HG03045 (cell line): Measurements from ENCODE around the gene INSIG2.
"Not testable (repeated sequence)": the region's sequence is repeated elsewhere in the genome, so short reads cannot be mapped to it uniquely, and the experiment has no call there.

Experiments
- ATAC-seq: cut with Tn5 transposase; IDR thresholded peaks from one replicate; pipeline ENCODE4 v1.9.1; 2021; ENCODE audit warnings: mild to moderate bottlenecking, moderate library complexity; ENCODE audit not compliant: unreplicated experiment

INSIG2 gene

DNA sequence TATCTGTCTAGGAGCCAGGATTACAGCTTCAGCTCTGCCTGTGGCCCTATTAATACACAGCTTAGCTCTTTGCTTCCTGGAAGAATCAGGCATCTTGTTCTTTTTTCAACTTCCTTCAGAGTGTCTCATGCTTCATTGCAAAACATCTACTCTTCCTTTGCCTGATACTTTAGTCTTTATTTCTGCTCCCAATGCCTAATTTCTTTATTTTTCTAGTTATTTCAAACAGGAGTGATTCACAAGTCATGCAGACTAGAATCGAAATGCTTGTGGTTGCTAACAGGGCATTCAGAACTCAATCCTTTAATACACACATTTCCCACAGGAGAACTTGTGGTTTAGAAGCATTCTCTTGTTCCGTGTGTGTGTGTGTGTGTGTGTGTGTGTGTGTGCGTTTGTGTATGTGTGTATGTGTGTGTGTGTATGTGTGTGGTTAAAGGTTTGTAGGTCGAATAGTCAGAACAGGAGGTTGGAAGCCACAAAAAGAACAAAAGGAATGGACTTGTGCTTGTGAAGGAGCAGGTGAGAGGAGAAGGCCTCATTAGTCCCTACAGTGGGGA is 28.3 kb upstream of the INSIG2 start:
- no peak for ATAC-seq

DNA sequence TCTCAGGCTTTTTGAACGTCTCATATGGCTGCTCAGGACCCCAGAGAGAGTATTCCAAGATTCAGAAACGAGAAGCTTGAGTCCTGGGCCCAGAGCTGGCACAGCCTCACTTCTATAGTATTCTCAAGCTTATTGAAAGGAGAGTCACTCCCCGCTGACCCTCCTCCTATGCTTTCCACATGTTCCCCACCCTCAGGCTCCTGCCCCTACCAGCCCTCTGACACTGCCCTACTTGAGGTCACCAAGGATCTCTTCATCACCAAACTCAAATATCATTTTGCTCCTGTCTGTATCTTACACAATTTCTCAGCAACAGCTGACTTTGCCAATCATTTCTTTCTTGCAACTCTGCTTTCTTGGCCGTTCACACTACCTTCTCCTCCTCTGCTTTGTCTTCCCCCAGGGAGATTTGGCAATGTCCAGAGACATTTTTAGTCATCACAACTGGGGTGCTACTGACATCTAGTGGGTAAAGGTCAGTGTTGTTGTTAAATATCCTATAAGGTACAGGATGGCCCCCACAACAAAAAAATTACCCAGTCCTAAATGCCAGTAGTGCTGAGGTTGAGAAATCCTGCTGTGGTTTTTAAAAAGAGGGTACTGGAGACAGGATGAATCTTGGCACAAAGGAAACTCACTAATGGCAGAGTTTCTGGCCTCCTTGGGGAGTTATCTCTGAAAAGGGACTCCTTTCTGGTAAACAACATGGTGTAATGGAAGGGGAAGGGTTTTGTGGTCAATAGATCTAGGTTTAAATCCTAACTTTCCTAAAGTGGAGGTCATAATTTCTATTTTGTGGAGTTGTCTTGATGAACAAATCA is 26.9 kb upstream of the INSIG2 start:
- peak; percentile 76 for ATAC-seq

DNA sequence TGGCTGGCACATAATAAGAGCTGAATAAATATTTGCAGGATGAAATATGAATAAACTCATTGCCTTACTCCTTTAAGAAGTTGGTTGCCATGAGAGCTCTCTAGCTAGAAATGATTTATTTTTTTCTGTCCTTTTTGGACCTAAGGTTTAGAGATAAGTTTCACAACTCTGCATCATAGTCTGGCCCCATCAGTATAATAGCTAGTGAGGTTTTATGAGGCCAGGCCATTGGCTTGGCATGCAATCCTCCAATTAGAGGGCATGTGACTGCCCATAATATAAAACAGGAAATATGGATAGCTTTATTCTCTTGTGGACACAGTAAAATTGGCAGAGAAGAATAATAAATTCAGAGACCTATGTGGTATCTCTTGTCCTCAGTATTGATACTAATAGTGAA is 26.2 kb upstream of the INSIG2 start:
- no peak for ATAC-seq

DNA sequence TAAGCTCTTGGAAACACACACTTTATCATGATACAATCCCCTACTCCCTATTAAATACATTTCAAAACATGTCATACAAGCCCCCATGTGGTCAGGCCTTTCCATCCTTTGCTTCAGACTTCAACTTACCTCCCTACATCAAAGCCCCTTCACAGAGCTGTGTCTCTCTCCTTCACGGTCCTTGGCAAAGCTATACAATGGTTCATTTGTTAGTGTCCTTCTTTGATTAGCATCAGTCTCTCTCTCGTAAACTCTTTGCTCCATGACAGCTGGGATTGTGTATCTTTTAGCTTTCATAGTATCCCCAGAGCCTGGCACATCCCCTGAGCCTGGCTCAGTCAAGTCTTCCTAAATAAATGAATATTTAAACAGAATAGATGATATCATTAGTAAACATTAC is 25.6 kb upstream of the INSIG2 start:
- ATAC-seq: no peak

DNA sequence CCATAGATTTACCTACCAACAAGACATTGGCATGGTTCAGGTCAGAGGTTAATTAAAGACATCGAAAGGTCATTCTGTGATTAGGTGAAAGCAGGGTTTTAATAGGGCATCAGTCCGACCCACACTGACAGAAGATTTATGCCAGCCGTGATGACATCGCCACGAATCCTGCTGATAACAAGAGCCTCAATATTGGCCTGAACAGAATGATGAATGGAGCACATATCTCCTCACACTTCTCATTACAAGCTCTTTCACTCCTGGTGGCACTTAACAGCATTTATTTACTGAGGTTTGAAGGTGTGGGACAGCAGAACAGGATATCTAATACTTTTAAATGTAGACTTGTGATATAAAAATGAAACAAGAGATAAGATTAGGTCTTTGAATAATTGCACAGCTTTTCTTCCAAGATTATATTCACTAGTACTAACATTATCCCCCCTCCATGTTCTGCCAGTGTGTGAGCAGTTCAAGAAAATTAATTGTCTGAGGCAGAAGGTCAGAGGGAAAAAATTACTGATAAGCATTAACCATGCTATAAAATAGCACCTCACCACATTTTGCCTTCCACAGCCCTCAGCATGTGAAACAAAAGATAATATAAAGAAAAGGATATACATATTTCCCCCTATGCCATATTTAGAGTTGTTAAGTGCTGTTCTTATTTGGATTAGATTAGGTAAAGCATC is 23.1 kb upstream of the INSIG2 start:
- no peak for ATAC-seq

DNA sequence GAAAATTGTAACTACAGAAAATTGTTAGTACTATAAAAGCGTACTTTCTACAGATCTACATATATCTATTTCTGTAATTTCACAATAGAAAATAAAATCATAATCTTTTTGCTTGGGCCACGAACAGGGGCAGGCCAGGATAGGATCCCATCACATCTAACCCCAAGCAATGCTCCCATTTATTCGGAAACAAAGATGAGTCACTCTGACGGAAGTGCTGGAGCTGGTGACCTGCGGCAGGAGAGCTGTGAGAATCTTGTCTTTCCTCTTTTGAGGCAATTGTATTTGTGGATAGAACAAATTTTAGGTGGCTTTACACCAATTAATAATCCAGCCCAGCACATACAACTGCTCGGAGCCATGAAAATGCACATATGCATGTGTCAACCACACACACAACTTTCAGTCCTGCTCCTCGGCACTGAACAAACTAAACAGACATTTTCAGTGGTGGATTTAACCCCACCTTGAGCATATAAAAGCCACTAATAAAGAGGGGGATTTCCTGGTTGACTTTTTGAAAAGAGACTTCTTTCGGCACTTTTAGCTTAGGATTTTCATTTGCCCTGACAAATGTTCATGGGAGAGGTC is 22.3 kb upstream of the INSIG2 start:
- ATAC-seq: no peak

DNA sequence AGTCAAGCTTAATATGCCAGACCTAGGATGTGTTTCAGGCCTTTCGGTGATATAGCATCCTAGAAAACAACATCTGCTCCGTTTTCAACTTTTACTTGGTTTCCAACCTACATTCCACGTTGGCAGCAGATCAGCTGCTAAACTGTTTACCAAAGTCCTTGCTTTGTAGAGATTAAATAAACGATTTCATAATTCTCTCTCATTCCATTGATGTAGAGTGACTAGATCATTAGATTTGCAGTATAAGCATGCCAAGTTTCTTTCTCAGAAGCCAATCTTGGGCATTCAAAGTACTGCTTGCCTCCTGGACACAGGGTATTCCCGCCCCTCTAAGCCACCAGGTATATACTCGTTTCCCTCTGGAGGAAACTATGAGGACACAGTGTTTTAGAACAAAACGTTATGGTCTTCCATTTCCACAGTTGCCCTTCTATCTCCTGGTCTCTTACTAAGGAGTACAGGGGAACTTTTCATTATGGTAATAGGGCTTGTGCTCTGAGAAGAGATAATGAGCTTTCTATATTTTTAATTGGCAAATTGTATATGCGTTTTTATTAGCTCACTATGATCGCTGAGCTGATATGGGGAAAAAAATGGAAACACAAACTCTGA is 10.5 kb upstream of the INSIG2 start:
- no peak for ATAC-seq

DNA sequence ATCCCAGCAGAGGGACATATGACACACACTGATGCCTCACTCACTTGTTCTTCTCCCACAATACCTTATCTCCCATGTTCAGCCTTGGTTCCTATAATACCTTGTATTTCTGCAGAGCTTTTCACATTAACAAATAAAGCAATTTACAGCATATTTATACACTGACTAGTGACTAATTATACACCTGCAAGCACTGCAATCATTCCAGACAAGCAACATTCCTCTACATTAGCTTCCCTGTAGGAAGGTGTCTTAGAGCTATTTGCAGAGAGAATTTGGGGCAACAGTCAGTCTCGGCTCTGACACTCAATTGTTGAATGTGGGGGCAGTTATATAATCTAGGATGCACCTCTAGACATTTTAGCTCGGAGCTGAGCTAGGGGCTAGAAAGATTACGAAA is 9.5 kb upstream of the INSIG2 start:
- no peak for ATAC-seq

DNA sequence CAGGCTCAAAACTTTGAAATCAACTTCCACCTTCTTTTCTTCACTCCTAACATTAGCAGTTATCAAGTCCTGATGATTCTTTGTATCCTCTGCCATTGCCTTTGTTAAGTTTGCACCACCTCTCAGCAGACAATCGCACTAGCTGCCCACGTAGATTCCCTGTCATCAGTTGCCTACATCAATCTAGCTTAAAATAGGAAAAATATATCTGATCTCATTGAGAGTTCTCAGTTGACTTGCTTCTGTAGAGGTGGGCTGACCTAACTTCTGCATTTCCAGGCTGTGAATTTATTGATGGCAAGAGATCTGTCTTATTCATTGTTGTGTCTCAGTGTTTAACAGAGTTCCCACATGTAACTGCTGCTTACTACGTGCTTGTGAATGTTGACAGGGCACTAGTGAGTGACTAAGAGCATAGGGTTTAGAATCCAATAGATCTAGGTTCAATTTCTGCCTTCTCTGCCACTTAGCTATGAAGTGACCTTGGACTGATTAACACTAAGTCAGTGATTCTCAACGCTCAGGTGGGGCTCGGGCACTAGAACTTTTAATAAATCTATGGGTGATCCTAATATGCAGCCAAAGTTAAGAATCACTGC is 3.7 kb upstream of the INSIG2 start:
- no peak for ATAC-seq

DNA sequence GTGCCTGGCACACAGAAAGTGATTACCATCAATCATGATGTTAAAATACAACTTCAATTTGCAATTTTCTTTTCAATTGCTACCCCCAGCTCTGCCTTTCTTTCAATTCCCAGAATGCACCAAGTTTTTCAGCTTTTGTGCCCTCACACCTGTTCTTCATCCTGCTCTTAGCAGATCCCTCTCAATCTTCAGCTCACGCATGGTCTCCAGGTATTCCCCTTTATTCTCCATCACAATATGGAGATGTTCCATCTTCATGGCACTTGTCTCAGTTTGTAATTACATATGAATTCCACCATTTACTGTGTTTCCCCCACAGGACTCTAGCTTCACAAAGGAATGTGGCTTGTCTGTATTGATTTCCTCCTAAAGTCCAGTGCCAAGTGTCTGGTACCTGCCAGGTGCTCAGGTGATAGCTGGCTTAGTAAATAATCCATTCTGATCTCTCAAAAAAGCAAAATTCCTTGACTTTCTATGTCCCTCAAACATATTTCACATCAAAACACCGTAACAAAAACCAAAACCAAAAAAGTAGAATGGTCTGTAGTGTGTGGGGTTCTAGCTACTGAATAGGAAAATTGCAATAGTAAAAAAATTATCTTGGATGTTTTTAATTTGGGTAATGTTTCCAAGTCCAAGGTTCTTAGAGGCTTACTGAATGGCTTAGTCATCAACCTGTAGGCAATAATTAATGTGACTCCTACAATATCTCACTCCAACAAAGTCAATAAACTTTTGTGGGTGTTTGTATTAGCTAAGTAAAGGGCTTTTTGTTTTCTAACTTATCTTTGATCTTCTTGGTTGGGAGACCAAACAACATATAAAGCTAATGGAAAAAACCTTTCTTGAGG is 2.9 kb upstream of the INSIG2 start:
- no peak for ATAC-seq

DNA sequence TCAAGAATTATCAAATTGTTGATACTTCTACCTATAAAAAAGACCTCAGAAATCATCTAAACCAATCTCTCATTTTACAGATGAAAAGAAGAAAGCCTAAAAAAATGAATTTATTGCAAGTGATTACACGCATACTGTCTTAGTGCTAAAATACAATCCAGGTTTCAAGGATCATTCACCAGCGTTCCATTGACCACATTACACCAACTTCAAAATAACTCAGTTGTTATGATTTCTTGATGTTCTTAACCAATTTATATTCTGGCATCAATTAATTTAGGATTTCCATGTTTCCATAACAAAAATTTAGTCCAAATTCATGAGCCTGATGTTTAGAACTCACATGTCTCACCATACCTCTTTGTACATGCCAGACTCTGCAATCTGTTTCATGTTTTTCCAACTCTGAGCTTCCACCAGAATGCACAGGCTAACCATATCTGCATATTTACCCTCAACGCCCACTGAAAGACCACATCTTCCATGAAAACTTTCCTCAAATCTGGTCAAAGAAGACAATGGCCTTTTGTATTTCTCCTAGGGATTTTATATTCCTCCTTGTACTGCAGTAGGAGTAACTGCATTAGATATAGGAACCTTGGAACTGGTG is 2.1 kb upstream of the INSIG2 start:
- no peak for ATAC-seq

DNA sequence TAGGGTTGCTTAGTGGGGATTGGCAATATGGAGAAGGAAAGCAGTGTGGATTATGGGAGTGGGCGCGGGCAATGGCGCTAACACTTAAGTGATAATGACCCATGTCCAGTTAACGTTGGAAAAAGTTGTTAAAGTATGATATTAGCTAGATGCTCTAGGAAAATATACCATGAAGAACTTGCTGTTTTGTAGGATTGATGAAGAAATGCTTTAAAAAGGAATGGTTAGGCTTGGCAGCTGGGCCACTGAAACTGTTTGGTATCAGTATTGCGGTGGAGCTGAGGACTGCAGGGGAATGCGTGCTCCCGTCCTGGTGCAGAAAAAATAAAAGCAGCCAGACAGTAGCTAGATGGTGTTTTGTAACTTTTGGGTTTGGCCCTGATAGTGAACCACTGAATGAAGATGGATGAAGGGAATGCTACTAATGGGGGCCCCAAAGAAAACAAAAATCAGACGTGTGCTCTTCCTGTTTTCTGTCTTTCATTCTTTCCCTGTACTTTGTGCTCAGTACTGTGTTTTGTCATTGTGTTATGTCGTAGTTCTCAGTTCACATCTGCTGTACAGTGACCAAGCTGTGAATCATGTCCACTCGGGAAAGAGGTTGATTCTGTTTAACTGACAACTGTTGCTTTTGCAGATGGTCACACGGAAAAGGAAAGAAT is 999 bp downstream of the INSIG2 start:
- peak; percentile 39 for ATAC-seq

DNA sequence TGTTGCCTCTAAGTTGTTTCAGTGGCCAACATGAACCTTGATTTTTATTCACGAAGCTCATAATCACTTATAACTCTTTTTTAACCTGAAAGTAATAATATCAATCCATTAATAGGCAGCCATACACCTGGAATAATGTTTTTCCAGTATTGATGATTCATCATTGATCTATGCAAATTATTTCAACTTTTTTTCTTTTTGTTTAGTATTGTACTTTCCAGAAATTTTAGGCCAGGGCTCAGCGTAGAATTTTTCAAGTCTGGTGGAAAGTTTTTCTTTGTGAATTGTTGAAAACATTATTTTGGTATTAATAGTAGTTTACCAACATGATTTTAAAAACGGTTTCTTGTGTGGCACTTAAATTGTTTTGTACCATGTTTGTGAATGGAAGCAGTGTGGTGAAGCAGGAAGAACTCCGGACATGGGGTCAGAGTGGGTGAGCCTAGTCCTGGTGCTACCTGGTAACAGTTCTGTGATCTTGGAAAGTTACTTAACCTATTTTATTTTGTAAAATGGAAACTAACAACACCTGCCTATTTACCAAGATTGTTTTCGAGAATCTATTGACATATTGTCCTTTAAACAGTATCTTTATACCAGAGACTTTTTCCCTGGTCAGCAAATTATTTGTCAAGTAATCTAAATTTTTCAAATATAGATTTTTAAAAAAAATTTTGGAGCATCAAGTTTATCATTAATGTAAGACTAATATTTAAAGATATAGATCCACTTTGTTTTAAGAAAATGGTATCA is 2.3 kb downstream of the INSIG2 start:
- no peak for ATAC-seq

DNA sequence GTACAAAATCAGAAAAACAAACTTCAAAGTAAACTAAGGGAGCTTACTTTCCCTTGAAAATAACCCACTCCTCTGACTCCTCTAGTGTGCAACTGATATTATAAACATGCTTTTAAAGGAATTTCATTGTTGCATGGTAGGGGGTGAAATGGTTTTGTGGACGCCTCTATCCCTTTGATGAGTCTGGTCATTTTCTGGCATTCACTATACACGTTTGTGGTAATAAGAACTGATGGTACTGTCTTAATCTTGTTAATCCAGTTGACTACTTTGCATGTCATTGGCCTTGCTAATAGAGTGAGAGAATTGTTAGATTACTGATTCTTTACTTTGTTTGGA is 2.8 kb downstream of the INSIG2 start:
- no peak for ATAC-seq

DNA sequence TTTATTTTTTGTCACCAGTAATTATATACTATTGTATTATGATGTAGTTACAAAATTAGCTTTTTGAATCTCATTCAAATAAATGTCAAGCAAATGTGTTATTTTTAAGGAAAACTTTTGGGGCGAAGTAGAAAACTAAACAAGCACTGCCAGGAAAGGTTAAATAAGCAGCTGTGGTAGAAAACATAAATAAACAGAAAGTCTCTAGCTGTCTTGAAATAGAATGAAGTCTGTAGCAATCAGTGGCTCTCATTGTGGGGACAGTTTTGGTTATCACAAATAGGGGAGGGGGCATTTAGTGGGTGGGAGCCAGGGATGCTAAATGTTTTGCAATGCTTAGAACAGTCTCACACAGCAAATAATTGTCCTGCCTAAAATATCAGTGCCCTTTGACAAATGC is 3.4 kb downstream of the INSIG2 start:
- ATAC-seq: no peak

DNA sequence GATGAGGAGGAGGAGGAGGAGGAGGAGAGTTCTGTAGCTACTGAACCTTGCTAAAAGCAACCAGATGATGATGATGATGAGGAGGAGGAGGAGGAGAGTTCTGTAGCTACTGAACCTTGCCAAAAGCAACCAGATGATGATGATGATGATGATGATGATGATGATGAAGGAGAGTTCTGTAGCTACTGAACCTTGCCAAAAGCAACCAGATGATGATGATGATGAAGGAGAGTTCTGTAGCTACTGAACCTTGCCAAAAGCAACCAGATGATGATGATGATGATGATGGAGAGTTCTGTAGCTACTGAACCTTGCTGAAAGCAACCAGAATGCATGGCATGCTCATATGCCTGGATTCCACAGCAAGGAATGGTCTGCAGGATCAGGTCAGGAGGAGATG is 5.8 kb downstream of the INSIG2 start:
- ATAC-seq: not testable (repeated sequence)

DNA sequence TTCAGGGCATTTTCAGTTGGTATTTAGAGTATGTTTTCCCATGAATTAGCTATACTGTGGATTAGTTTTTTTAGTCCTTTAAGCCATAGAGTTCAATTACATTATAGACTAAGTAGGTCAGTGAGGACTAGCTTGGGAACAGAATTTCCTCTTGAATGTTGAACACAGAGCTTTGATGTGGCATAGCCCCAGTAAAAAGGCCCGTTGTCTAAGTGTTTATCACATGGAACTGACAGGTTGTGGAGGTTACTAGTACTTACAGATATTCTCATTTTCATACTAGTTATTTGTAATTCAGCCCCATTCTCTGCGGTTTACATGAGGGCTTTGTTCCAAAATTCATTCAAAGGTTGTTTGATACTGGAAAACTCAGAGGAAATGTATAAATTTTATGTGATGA is 6.2 kb downstream of the INSIG2 start:
- ATAC-seq: no peak

DNA sequence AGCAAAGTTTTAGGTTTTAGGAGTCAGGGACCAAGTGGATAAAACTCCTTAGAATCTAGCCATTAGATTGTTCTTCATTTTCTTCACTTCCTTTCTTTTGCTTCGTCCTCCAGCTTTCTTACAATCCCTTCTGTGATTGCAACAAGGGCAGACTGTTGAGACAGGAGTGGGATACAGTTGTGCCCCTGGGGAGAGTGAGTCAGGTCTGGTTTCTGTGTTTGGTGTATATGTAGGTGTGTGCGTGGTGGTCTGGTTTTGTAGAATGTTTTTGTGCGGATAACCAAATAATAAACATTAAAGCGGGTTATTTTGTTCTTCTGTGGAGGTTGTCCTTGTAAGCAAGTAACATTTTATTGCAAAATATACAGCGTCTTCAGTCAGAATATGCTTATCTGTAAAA is 7.3 kb downstream of the INSIG2 start:
- no peak for ATAC-seq

DNA sequence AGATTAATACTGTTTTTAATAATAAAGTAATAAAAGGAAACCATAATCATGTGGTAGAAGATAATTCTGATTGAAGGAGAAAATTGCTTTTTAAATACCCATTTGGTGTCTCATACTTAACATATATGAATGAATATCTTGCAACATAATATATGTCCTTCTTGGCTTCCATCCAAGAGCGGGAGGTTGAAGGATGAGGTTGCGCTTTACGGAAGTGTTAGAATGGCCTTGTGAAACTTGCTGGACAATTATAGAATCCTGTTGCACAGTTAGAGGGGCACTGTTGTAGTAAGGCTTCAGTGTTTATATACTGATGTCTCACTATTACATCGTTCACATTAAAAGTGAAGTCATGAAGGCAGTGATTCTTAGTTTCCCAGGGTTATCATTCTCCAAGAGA is 9.4 kb downstream of the INSIG2 start:
- no peak for ATAC-seq
